Stomach (tissue), 9 donors: Measurements from ENCODE around the gene PPP1R12C. TPM values are rescaled to one million over a fixed set of nuclear protein-coding genes. Genes with fewer than 3 reads are reported as not detected.
"Not testable (repeated sequence)": the region's sequence is repeated elsewhere in the genome, so short reads cannot be mapped to it uniquely, and the experiment has no call there.

Experiments used
- DNase-seq, 2 donors: peaks; one replicate each; pipeline versions ENCODE4 v3.0.0 to v3.0.0-alpha.2; 2013 to 2019
- H3K27ac ChIP-seq, 5 donors: fragments of 200-600 bp in 4 of 5; sonication (generic) in 4 of 5; one replicate each; pipeline ENCODE4 v1.5.1; 2013 to 2019; ENCODE audit warnings: mild to moderate bottlenecking in 1 of 5, moderate library complexity in 1 of 5
- H3K27me3 ChIP-seq, 3 donors: fragments of 200-600 bp; sonication (generic); one replicate each; pipeline ENCODE4 v1.5.1; 2017 to 2019; ENCODE audit warnings: mixed run types in 1 of 3
- H3K36me3 ChIP-seq, 4 donors: fragments of 200-600 bp; sonication (generic); 1 replicate in 3 of 4; 2 replicates in 1 of 4; pipeline ENCODE4 v1.5.1; 2016 to 2019
- H3K4me1 ChIP-seq, 4 donors: fragments of 200-600 bp; sonication (generic); one replicate each; pipeline ENCODE4 v1.5.1; 2016 to 2019
- H3K4me3 ChIP-seq, 4 donors: fragments of 200-600 bp; sonication (generic) in 3 of 4; one replicate each; pipeline ENCODE4 v1.5.1; 2016 to 2019; ENCODE audit warnings: mild to moderate bottlenecking in 1 of 4
- H3K9me3 ChIP-seq, 4 donors: fragments of 200-600 bp; sonication (generic); one replicate each; pipeline ENCODE4 v1.5.1; 2016 to 2019
- EP300 ChIP-seq: sonication (generic); formaldehyde crosslinking; IDR thresholded peaks from one replicate; pipeline ENCODE4 v1.6.1; 2017; ENCODE audit warnings: antibody characterized with exemption
- POLR2A ChIP-seq, 4 donors: fragments of 450-650 bp; IDR thresholded peaks; one replicate each; pipeline ENCODE4 v1.6.1; 2016; ENCODE audit warnings: antibody characterized with exemption in 4 of 4, control low read depth in 2 of 4, mild to moderate bottlenecking in 1 of 4, moderate library complexity in 1 of 4
- POLR2AphosphoS5 ChIP-seq, 3 donors: sonication (generic); formaldehyde crosslinking; IDR thresholded peaks; one replicate each; pipeline ENCODE4 v1.6.1; 2016; ENCODE audit warnings: antibody characterized with exemption in 3 of 3
- WGBS, 5 donors: extraction: QIAGEN DNeasy Blood & Tissue Kit in 3 of 5; methylation state at CpG; one replicate each; pipeline versions ENCODE4 v1.1.5 to v1.1.7; 2013 to 2018; 5-methylcytosine and 5-hydroxymethylcytosine counted together
- intact Hi-C: fragments of 100-400 bp; cut with DNase I; formaldehyde crosslinking; loops from one replicate; pipeline ENCODE4 v1.15.1; 2023; ENCODE audit warnings: low total_unique reads
- polyA plus RNA-seq, 3 donors: library from polyadenylated mRNA; stranded (reverse); fragments of 200-250 nt; gene quantifications; one replicate each; pipeline ENCODE4 v1.2.3, GENCODE V29; 2013
- total RNA-seq, 5 donors: library from RNA; depleted of rRNA; stranded (reverse); fragments of >200 nt; gene quantifications; one replicate each; pipeline versions ENCODE4 v1.1.0 to v1.2.3, GENCODE V29; 2014 to 2016
- TF ChIP-seq, protein P1 (sequence below), 7 experiments: fragments of 450-650 bp in 4 of 7; fragments of 200-600 bp in 3 of 7; sonication (generic) in 3 of 7; IDR thresholded peaks; one replicate each; pipeline ENCODE4 v1.5.1; 2016 to 2019; ENCODE audit warnings: antibody characterized with exemption in 7 of 7, control low read depth in 2 of 7, mild to moderate bottlenecking in 1 of 7
- donor health status: healthy with polysubstance abuse.
- donor health status: Bipolar disorder and iron deficiency.
- donor health status: healthy.

PPP1R12C gene
- total and polyA plus RNA-seq, 8 donors = 52.7 to 261 (median 131) TPM

DNA sequence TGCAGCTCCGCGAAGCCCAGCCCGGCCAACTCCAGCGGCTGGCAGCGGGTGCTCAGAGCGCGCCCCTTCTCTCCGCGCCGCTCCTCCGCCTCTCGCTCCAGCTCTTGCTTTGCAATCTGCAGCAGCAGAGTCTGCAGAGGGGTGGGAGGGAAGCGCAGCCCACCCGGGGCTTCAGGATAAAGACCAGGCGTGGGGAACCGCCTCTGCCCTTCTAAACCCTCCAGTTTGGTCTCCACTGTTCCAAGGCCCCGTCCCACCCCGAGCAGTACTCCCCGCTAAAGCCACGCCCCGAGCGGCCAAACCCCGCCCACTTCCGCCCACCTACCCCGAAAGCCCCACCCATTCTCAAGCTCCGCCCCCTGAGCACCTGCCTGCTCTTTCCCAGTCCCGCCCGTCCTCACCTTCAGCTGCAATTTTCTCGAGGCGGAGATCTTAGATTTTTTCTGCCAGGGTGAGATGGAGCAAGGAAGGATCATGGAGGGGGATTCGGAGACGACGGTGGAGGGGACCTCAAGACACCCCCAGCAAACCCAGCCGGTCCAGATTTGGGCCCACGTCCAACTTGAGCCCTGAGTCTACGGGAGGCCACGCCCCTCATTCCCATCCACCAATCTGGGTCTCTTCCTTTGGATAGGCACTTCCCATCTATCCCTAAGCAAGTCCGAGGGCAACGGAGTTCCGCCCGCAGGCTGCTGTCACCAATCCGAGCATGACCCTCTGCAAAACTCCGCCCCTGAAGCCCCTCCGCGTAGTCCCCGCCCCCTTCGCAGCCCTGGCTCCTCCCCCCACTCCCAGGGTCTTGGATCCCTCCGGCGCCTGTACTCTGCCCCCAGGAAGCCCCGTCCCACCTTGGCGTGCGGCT lies 39.0 kb upstream of the PPP1R12C start:
- no peak overlapping the region for H3K27ac ChIP-seq

DNA sequence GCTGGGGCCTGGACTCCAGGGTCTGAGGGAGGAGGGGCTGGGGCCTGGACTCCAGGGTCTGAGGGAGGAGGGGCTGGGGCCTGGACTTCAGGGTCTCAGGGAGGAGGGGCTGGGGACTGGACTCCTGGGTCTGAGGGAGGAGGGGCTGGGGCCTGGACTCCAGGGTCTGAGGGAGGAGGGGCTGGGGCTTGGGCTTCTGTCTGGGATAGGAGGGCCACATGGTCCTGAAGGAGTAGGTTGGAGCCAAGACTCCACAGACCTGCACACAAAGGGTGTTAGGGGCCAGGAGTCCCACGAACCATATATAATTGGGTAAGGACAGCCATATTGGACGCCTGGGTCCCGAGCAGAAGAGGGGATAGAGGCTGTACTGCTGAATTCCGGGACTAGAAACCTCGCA lies 38.3 kb upstream of the PPP1R12C start:
- DNase-seq, H3K27ac ChIP-seq, H3K36me3 ChIP-seq, intact Hi-C loops, H3K9me3 ChIP-seq: not testable (repeated sequence)
- Histone ChIP-seq H3K4me1 (peaks cover 0 to 29% (median 17%) of the 10 kb centered on the region in 4 donors), H3K4me3 (peak overlapping the region in 2 of 4 donors; percentile 22), H3K27me3 (peaks cover 12 to 92% (median 48%) of the 10 kb centered on the region in 3 donors)
- WGBS, 5 donors = 0 to 15% (median 7%) methylated on average over 5 of the region's 5 CpGs

More for the DNA sequence above, 39.0 kb upstream of the PPP1R12C start:
- peaks cover 18 to 92% (median 55%) of the 10 kb centered on the region in 3 donors for H3K27me3 ChIP-seq
- H3K36me3 ChIP-seq = no peaks in the 10 kb centered on the region
- DNase-seq = peak; percentile 65 to 78
- 3 to 11% (median 4%) methylated on average over 40 to 52 of the region's 52 CpGs for WGBS, 5 donors
- H3K4me3 ChIP-seq = peak overlapping the region in 3 of 4 donors; percentile 7 to 22 (median 22)
- peaks cover 0 to 32% (median 18%) of the 10 kb centered on the region in 4 donors for H3K4me1 ChIP-seq
- no peak for TF ChIP-seq POLR2A (IDR thresholded peaks at IDR 0.05)
- no peak for TF ChIP-seq EP300
- intact Hi-C loops = no loop called here
- H3K9me3 ChIP-seq = no peaks in the 10 kb centered on the region

DNA sequence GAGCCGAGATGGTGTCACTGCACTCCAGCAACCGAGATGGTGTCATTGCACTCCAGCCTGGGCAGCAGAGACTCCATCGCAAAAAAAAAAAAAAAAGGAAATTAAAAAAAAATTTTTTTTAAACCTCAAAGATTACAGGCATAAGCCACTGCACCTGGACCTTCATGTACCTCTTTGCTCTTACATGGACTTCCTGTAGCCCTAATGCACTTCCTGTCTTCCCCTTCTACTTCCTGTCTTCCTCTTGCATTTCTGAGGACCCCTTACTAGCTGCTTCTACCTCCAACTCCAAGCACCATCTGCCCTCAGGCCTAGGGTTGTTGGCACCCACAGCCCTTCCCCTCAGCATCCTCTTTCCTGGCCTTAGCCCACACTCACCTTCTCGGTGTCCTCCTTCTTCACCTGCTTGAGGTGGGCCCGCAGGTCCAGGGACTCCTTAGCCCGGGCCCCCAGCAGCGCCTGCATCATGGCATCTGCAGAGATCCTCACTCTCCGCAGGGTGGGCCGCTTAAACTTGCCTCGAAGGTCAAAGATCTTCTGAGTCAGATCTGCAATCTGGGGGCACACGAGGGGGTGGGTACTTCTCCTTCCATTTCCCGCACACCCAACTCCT lies 36.3 kb upstream of the PPP1R12C start:
- peaks cover 0 to 15% (median 12%) of the 10 kb centered on the region in 4 donors for H3K4me1 ChIP-seq
- no peaks in the 10 kb centered on the region for H3K36me3 ChIP-seq
- H3K27me3 ChIP-seq = peaks cover 9 to 92% (median 51%) of the 10 kb centered on the region in 3 donors
- 84 to 90% (median 87%) methylated on average over 12 of the region's 12 CpGs for WGBS, 5 donors
- H3K4me3 ChIP-seq = no peak overlapping the region
- intact Hi-C loops = no loop called here
- no peaks in the 10 kb centered on the region for H3K9me3 ChIP-seq
- TF ChIP-seq POLR2A (IDR thresholded peaks at IDR 0.05) (no peak), EP300 (no peak), POLR2AphosphoS5 (IDR thresholded peaks at IDR 0.05) (no peak)
- TF ChIP-seq, protein P1, sequence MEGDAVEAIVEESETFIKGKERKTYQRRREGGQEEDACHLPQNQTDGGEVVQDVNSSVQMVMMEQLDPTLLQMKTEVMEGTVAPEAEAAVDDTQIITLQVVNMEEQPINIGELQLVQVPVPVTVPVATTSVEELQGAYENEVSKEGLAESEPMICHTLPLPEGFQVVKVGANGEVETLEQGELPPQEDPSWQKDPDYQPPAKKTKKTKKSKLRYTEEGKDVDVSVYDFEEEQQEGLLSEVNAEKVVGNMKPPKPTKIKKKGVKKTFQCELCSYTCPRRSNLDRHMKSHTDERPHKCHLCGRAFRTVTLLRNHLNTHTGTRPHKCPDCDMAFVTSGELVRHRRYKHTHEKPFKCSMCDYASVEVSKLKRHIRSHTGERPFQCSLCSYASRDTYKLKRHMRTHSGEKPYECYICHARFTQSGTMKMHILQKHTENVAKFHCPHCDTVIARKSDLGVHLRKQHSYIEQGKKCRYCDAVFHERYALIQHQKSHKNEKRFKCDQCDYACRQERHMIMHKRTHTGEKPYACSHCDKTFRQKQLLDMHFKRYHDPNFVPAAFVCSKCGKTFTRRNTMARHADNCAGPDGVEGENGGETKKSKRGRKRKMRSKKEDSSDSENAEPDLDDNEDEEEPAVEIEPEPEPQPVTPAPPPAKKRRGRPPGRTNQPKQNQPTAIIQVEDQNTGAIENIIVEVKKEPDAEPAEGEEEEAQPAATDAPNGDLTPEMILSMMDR (IDR thresholded peaks at IDR 0.05) = no peak
- no peak for DNase-seq
- H3K27ac ChIP-seq = no peak overlapping the region

DNA sequence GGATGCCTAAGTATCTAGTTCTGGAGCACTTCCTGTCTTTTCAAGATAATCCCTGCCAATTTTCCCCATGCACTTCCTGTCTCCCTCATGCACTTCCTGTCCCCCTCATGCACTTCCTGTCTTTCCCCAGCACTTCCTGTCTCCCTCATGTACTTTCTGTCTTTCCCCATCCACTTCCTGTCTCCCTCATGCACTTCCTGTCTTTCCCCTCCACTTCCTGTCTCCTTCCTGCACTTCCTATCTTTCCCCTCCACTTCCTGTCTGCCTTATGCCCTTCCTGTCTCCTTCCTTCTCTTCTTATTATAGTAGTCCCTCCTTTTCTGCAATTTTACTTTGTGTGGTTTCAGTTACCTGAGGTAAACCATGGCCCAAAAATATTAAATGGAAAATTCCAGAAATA lies 34.6 kb upstream of the PPP1R12C start:
- no peaks in the 10 kb centered on the region for H3K36me3 ChIP-seq
- DNase-seq = no peak
- H3K27ac ChIP-seq = no peak overlapping the region
- H3K9me3 ChIP-seq = no peaks in the 10 kb centered on the region
- peaks cover 0 to 14% (median 12%) of the 10 kb centered on the region in 4 donors for H3K4me1 ChIP-seq
- intact Hi-C loops = no loop called here
- no peak for TF ChIP-seq EP300
- no peak overlapping the region for H3K4me3 ChIP-seq
- H3K27me3 ChIP-seq = peaks cover 12 to 92% (median 51%) of the 10 kb centered on the region in 3 donors

DNA sequence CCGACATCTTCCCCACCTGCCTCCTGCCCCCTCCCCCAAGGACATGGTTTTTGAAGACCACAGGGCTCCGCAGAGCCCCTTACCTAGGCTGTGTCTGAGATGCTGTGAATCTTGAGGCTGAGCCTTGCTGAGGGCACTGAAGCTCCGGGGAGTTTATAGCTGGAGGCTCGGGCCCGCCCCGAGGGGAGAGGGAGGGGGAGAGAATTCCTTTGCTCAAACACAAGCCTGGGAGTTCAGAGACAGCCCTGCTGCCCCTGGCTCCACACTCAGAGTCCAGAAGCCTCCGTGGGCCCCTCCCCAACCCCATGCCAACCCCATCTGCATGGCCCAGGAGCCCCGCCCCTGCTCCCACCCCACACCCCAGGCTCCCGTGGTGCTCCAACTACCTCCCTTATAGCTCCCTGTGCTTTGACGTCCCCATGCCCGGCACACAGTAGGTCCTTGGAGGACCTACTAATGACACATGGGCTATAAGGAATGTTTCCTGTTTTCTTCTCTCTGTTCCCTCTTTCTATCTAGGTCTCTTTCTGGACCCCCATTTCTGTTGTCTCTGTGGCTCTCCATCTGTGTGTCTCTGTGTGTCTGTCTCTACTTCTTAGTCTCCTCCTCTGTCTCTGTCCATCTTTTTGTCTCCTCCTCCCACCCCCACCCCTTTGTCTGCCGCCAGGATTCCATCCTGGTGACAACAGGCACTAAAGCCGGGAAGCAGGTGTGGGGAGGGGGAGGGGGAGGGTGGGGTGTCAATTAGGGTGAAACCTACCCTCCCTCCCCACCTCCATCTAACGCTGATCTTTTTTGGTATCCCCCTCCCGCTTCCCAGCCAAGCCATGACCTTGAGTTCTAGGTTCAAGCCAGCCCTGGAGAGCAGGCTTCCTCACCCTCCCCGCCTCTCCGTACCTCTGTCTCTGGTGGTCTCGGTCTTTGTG lies 31.9 kb upstream of the PPP1R12C start, which contains the start of gene TNNT1:
TSS of gene TNNT1 (minus strand) at position 129 of the 926 bp plus-strand sequence. CDS start 2,049 bp downstream, outside the sequence.
- no peaks in the 10 kb centered on the region for H3K9me3 ChIP-seq
- H3K27me3 ChIP-seq = peaks cover 19 to 92% (median 59%) of the 10 kb centered on the region in 3 donors
- intact Hi-C loops = loop anchor here (10.0 kb wide), 1 partner anchor 345 kb away; no protein-coding TSS in a partner anchor
- H3K27ac ChIP-seq = no peak within 1 kb of the TSS
- TF ChIP-seq POLR2A (IDR thresholded peaks at IDR 0.05) (no peak), EP300 (no peak), POLR2AphosphoS5 (IDR thresholded peaks at IDR 0.05) (no peak)
- TF ChIP-seq, protein P1 (IDR thresholded peaks at IDR 0.05) = no peak
- WGBS, 5 donors = 12 to 21% (median 13%) methylated on average over 17 to 18 of the region's 18 CpGs
- no peak for DNase-seq
- H3K36me3 ChIP-seq = no peaks in the 10 kb centered on the region
- peaks cover 0 to 18% (median 12%) of the 10 kb centered on the region in 4 donors for H3K4me1 ChIP-seq
- no peak within 1 kb of the TSS for H3K4me3 ChIP-seq
